CD14-positive monocyte (primary cell): ENCODE data around the gene SLC16A12. TPM values are rescaled to one million over a fixed set of nuclear protein-coding genes. Genes with fewer than 3 reads are reported as not detected.

ENCODE experiments used
- DNase-seq, 3 donors: peaks; one replicate each; pipeline ENCODE4 v3.0.0-alpha.2; 2011 to 2022
- H2AFZ ChIP-seq: 2 replicates; pipeline ENCODE4 v1.6.0; 2012; ENCODE audit warnings: mild to moderate bottlenecking, low read depth, low read length, inconsistent platforms; ENCODE audit not compliant: insufficient read depth, poor library complexity, severe bottlenecking
- H3K27ac ChIP-seq, 2 donors: 1 replicate in 1 of 2; 2 replicates in 1 of 2; pipeline ENCODE4 v1.5.1; 2012 to 2013; ENCODE audit warnings: low read length in 2 of 2, control low read depth in 1 of 2, inconsistent platforms in 1 of 2, low read depth in 1 of 2, mild to moderate bottlenecking in 1 of 2
- H3K27me3 ChIP-seq, 2 donors: one replicate each; pipeline versions ENCODE4 v1.6.0 to v1.6.1; 2011 to 2013; ENCODE audit warnings: low read length in 2 of 2; ENCODE audit not compliant: control insufficient read depth in 2 of 2, insufficient read depth in 2 of 2
- H3K36me3 ChIP-seq, 2 donors: replicated peaks in 1 of 2; 1 replicate in 1 of 2; 2 replicates in 1 of 2; pipeline versions ENCODE4 v1.5.1 to v1.6.1; 2012 to 2013; ENCODE audit warnings: low read length in 2 of 2, control low read depth in 1 of 2, inconsistent platforms in 1 of 2, mild to moderate bottlenecking in 1 of 2; ENCODE audit not compliant: insufficient read depth in 2 of 2, control insufficient read depth in 1 of 2
- H3K4me1 ChIP-seq, 2 donors: 1 replicate in 1 of 2; 2 replicates in 1 of 2; pipeline versions ENCODE4 v1.5.1 to v1.6.1; 2012 to 2013; ENCODE audit warnings: low read length in 2 of 2, control low read depth in 1 of 2, inconsistent platforms in 1 of 2, mild to moderate bottlenecking in 1 of 2, moderate library complexity in 1 of 2; ENCODE audit not compliant: insufficient read depth in 2 of 2, control insufficient read depth in 1 of 2
- H3K4me2 ChIP-seq: replicated peaks from 2 replicates; pipeline ENCODE3; 2012; ENCODE audit warnings: low read length, moderate library complexity, mild to moderate bottlenecking; ENCODE audit not compliant: poor library complexity, severe bottlenecking; ENCODE audit errors: extremely low read depth
- H3K4me3 ChIP-seq, 3 experiments: fragments of 200-600 bp in 1 of 3; sonication (generic) in 1 of 3; replicated peaks in 1 of 3; 1 replicate in 2 of 3; 2 replicates in 1 of 3; pipeline ENCODE4 v1.5.1; 2011 to 2013; ENCODE audit warnings: low read length in 3 of 3, mild to moderate bottlenecking in 3 of 3, control low read depth in 2 of 3, low read depth in 2 of 3, inconsistent platforms in 1 of 3, moderate library complexity in 1 of 3
- H3K79me2 ChIP-seq: 2 replicates; pipeline ENCODE4 v1.6.0; 2012; ENCODE audit warnings: mild to moderate bottlenecking, control low read depth, inconsistent platforms, low read length, moderate library complexity; ENCODE audit not compliant: insufficient read depth
- H3K9ac ChIP-seq: 2 replicates; pipeline ENCODE4 v1.6.0; 2017; ENCODE audit warnings: low read length, mild to moderate bottlenecking; ENCODE audit not compliant: insufficient read depth, poor library complexity, severe bottlenecking
- H3K9me3 ChIP-seq, 2 donors: replicated peaks in 1 of 2; 1 replicate in 1 of 2; 2 replicates in 1 of 2; pipeline versions ENCODE4 v1.5.1 to v1.6.1; 2012 to 2013; ENCODE audit warnings: low read length in 2 of 2, control low read depth in 1 of 2; ENCODE audit not compliant: control insufficient read depth in 1 of 2, insufficient read depth in 1 of 2
- H4K20me1 ChIP-seq: 2 replicates; pipeline ENCODE4 v1.6.0; 2012; ENCODE audit warnings: mild to moderate bottlenecking, low read length, control low read depth, moderate library complexity; ENCODE audit not compliant: insufficient read depth
- H3K27ac Mint-ChIP-seq, 7 donors: one replicate each; pipeline ENCODE4 v1.8.0; 2020; ENCODE audit warnings: mild to moderate bottlenecking in 7 of 7, mixed read lengths in 7 of 7, moderate library complexity in 6 of 7, inconsistent platforms in 2 of 7
- H3K27me3 Mint-ChIP-seq, 3 donors: one replicate each; pipeline ENCODE4 v1.8.0; 2021 to 2022; ENCODE audit warnings: low read depth in 3 of 3, mild to moderate bottlenecking in 3 of 3, mixed read lengths in 3 of 3, moderate library complexity in 3 of 3, inconsistent platforms in 1 of 3
- H3K36me3 Mint-ChIP-seq, 2 donors: one replicate each; pipeline ENCODE4 v1.8.0; 2020; ENCODE audit warnings: mixed read lengths in 2 of 2, inconsistent platforms in 1 of 2, mild to moderate bottlenecking in 1 of 2
- H3K4me1 Mint-ChIP-seq: one replicate; pipeline ENCODE4 v1.8.0; 2020; ENCODE audit warnings: mild to moderate bottlenecking, mixed read lengths
- H3K4me3 Mint-ChIP-seq, 2 donors: one replicate each; pipeline ENCODE4 v1.8.0; 2020; ENCODE audit warnings: mild to moderate bottlenecking in 2 of 2, mixed read lengths in 2 of 2, moderate library complexity in 1 of 2
- H3K9me3 Mint-ChIP-seq, 7 donors: one replicate each; pipeline ENCODE4 v1.8.0; 2020 to 2022; ENCODE audit warnings: mixed read lengths in 7 of 7, mild to moderate bottlenecking in 6 of 7, moderate library complexity in 6 of 7, inconsistent platforms in 2 of 7
- CTCF ChIP-seq: fragments of 200-600 bp; IDR thresholded peaks from one replicate; pipeline ENCODE4 v1.8.0; 2022; ENCODE audit warnings: antibody characterized with exemption, mild to moderate bottlenecking
- WGBS: methylation state at CpG from one replicate; pipeline ENCODE4 v1.1.5; 2013; ENCODE audit warnings: missing lambda C conversion rate; ENCODE audit not compliant: insufficient coverage; 5-methylcytosine and 5-hydroxymethylcytosine counted together
- intact Hi-C, 2 donors: fragments of 100-400 bp; cut with micrococcal nuclease; formaldehyde crosslinking; loops; one replicate each; pipeline versions ENCODE4 v1.15.0 to v1.15.1; 2023
- polyA plus RNA-seq, 3 donors: library from polyadenylated mRNA; depleted of rRNA in 1 of 3; unstranded in 2 of 3; stranded (reverse) in 1 of 3; fragments of 300-500 nt in 2 of 3; fragments of >200 nt in 1 of 3; fragmentation: Illumina TruSeq in 2 of 3; gene quantifications; 1 replicate in 2 of 3; 2 replicates in 1 of 3; pipeline ENCODE4 v1.2.3, GENCODE V29; 2012 to 2021

The SLC16A12 gene
- polyA plus RNA-seq, 3 donors, result 0.04 TPM; not detected in 2

DNA sequence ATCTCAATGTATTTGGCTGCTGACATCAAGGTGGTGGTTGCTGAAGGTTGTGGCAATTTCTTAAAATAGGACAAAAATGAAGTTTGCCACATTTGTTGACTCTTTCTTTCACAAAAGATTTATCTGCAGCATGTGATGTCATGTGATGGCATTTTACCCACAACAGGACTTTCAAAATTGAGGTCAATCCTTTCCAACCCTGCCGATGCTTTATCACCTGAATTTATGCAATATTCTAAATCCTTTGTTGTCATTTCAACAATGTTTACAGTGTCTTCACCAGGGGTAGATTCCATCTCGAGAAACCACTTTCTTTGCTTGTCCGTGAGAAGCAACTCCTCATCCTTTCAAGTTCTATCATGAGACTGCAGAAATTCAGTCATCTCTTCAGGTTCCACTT is 40.6 kb upstream of the SLC16A12 start:
- no peak overlapping the region for H3K4me3 ChIP-seq
- no peaks in the 10 kb centered on the region for H3K36me3 ChIP-seq
- TF ChIP-seq CTCF, result no peak
- peaks cover 4% of the 10 kb centered on the region for H3K4me1 Mint-ChIP-seq
- peaks cover 0 to 4% (median 0%) of the 10 kb centered on the region in 7 donors for H3K9me3 Mint-ChIP-seq
- H3K27ac Mint-ChIP-seq, result no peak overlapping the region
- H3K4me2 ChIP-seq, result no peak overlapping the region
- intact Hi-C loops, result no loop called here
- no peaks in the 10 kb centered on the region for H3K27me3 Mint-ChIP-seq
- no peaks in the 10 kb centered on the region for H3K27me3 ChIP-seq
- peaks cover 0 to 3% of the 10 kb centered on the region in 2 donors for H3K36me3 Mint-ChIP-seq
- no peaks in the 10 kb centered on the region for H3K79me2 ChIP-seq
- no peak overlapping the region for H2AFZ ChIP-seq
- 100% methylated on average over 3 of the region's 3 CpGs for WGBS
- H3K9ac ChIP-seq, result no peak overlapping the region
- no peaks in the 10 kb centered on the region for H4K20me1 ChIP-seq
- no peaks in the 10 kb centered on the region for H3K4me1 ChIP-seq
- no peak for DNase-seq
- H3K4me3 Mint-ChIP-seq, result no peak overlapping the region
- H3K27ac ChIP-seq, result no peak overlapping the region
- no peaks in the 10 kb centered on the region for H3K9me3 ChIP-seq

DNA sequence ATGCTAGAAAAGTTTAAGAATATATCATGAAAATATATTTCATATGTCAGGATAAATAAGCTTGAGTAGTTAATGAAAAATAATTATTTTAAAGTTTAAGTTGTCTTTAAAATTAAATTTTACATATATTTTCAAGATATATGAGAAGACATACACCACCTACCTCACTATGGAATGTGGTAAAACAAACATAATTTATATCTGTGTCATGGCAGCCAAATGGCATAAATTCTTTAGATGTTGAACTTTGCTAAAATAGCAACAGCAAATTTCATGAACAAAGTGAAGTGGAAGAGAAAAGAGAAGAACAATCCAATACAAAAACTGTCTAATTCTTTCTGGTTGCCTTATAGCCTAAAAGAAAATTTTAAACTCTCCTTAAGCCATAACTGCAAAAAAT is 39.6 kb upstream of the SLC16A12 start:
- TF ChIP-seq CTCF, result no peak
- no peaks in the 10 kb centered on the region for H4K20me1 ChIP-seq
- H3K36me3 Mint-ChIP-seq, result peaks cover 0 to 3% of the 10 kb centered on the region in 2 donors
- no peaks in the 10 kb centered on the region for H3K4me1 Mint-ChIP-seq
- no peaks in the 10 kb centered on the region for H3K4me1 ChIP-seq
- no peak overlapping the region for H3K9ac ChIP-seq
- no peaks in the 10 kb centered on the region for H3K36me3 ChIP-seq
- H3K4me3 Mint-ChIP-seq, result no peak overlapping the region
- DNase-seq, result no peak
- no peak overlapping the region for H3K27ac Mint-ChIP-seq
- peaks cover 0 to 4% (median 0%) of the 10 kb centered on the region in 7 donors for H3K9me3 Mint-ChIP-seq
- no peak overlapping the region for H3K4me2 ChIP-seq
- H3K4me3 ChIP-seq, result no peak overlapping the region
- no peaks in the 10 kb centered on the region for H3K79me2 ChIP-seq
- no peaks in the 10 kb centered on the region for H3K27me3 Mint-ChIP-seq
- no peak overlapping the region for H2AFZ ChIP-seq
- H3K27ac ChIP-seq, result no peak overlapping the region
- no peaks in the 10 kb centered on the region for H3K27me3 ChIP-seq
- intact Hi-C loops, result no loop called here
- no peaks in the 10 kb centered on the region for H3K9me3 ChIP-seq
